Tibial nerve (tissue), 4 donors: ENCODE data around the gene RARA.

ENCODE experiments used
- CTCF ChIP-seq, 5 experiments: fragments of 200-600 bp in 3 of 5; fragments of 450-650 bp in 2 of 5; sonication (generic) in 3 of 5; IDR thresholded peaks; one replicate each; pipeline ENCODE4 v1.5.1; 2016 to 2019; ENCODE audit warnings: antibody characterized with exemption in 5 of 5, mild to moderate bottlenecking in 3 of 5, moderate library complexity in 2 of 5
- EP300 ChIP-seq, 2 donors: sonication (generic); formaldehyde crosslinking; IDR thresholded peaks; one replicate each; pipeline ENCODE4 v1.6.1; 2017; ENCODE audit warnings: antibody characterized with exemption in 2 of 2, mild to moderate bottlenecking in 1 of 2

- TF ChIP-seq CTCF (IDR thresholded peaks at IDR 0.05), result no peak
- TF ChIP-seq EP300 (IDR thresholded peaks at IDR 0.05), result peak in 1 of 2 donors; percentile 33
These were observed 33.0 kb downstream of the RARA start for GRCh38 chr17:40341808-40342503.
